ENCODE results near the gene NDUFC1.
A peak's percentile ranks its signal among the peaks of the same experiment; 100 is the strongest.
"Not testable (repeated sequence)": the region's sequence is repeated elsewhere in the genome, so short reads cannot be mapped to it uniquely, and the experiment has no call there.

Gene NDUFC1

DNA sequence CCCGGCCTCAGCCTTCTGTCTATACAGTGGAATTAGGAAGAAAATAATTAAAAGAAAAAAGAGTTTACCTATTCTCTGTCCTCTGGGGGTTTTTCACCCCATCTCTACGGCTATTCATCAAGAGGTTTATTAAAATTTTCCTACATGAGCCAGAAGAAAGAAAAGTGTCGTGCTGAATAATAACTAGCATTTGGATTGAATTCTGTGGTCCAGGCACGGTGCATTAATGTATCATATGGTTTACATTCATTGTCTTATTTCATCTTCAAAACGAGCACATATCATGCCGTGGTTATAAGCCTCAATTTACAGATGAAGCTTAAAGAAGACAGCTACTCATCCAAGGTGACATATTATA is 6.4 kb downstream of the NDUFC1 start:
- peak; percentile 26 for DNase-seq

DNA sequence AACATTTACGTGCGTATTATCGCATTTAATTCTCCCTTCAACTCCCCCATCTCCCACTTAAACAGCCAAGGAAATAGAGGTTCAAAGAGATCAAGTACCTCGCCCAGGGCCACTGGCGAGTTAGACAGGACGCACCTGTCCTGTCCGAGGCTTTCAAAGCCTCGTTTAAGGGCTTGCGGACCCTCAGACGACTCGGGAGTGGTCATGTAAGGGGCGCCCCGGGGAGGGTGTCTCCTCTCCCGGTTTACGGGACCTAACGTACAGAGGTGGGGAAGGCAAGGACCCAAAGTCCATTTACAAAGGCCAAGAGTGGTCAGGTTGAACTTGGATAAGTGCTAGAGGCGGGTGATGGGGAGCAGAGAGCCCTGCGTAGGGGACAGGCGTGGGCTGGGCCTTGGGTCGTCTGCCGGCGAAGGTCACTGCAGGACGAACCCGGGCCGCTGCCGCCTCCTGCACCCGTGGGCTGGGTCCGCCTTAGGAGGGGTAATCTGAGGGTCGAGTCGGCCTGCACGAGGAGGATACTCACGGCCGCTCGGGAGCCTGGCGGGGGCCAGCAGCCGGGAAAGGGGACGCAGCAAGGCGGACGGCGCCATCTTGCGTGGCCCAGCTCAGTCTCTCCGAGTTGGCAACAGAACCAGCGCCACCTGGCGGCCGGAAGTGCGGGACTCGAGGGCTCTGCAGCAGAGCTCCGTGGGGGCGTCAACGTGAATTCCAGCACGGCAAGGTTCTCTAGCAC is 6.9 kb downstream of the NDUFC1 start:
- DNase-seq = peak; percentile 92

DNA sequence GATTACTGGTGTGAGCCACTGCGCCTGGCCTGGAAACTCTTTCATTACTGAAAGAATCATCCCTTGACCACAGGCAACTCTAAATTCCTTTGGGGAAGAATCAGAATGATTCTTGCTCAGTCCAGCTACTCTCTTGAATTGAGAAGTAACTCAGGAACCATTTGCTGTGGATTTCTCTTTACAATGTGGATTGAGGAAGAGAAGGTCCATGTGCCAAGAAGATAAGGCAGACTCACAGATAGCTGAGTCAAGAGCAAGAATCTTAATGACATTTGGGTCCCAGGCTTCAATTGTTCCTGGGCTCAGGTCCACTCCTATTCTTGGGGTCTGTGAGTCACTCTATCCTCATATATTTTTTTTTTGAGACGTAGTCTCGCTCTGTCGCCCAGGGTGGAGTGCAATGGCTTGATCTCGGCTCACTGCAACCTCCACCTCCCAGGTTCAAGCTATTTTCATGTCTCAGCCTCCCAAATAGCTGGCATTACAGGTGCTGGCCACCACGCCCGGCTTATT is 16.0 kb downstream of the NDUFC1 start:
- DNase-seq = no peak

DNA sequence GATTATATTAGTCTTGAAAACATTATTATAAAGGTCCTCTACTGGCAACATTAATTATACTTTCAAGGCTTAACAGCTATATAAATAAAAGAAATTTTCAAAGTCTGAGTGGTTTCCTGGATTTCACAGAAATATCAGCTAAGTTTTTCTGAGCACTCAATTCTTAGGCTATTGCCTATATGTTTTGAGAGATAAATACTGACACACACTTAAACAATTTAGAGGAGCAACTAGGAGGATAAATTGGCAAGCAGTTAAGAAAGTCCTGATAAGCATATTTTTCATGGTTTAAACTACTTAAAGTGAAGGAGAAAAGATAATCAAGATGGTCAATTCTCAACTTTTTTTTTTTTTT is 19.6 kb downstream of the NDUFC1 start:
- DNase-seq = no peak

DNA sequence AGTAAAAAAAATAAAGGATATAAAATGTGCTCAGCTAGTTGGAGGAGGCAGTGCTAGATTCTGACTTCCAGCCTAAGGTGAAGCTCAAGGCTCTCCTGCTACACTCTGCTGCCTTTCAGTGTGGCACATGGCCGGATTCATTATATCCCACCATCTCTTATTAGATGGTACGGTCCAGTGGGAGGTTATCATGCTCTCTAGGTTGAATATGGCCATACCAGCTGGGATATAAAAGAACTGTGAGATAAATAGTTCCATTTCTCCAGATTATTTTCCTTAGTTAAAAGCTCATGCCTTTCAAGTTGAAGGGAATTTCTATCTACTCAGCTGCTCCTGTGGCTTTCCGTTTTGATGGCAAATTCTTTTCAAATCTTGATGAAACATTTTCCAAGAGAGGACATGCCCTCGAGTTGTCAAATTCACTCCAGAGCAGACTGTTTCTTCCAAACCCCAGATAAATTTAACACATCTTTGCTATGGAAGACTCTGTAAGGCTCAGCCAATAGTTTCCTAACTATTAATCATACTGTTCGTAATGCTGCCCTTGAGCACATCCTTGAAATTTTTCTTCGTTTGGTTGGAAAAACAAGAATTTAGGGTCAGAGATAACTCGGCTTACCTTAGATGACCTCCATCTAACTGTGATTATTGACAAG is 20.1 kb downstream of the NDUFC1 start:
- DNase-seq = no peak

DNA sequence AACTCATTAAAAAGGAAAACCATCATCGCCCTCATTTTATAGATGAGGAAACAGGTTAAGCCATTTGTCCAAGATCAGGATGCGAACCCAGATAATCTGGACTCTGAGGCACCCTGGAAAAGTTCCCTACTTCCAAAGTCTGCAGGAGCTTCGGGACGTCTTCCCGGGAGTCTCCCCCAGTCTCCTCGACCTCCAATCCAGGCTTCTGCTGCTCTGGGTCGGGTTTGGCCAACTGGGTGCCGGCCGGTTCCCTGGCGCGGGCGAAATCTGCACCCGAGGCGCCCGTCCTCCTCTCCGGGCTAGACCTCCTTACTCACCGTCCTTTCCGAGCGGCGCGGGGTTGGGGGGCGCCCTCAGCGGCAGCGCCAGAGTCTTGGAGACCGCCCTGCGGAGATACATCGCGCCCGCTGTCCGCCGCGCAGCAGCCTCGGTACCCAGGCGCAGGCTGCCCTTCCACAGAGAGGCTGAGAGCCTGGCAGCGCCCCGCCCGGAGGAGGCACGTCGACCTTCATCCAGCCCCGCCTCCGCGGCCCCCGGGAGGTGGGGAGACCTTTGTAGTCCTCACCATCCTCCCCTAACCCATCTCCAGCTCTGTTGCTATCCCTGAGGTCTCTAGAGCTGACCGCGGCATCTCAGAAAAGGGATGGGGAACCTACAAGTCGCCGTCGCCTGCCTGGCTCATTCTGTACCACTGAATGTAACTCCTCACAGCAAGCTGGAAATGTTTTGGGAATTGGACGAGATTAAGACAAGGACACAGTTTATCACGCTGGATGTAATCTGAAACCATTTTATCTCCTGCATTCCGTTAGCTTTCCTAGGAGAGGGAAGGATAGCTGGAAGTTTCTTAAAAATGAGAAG is 22.3 kb downstream of the NDUFC1 start, which contains the start of gene MGARP:
Gene MGARP (minus strand): TSS at position 466 of the 861 bp plus-strand sequence. CDS start 67 bp downstream, at position 399.
- DNase-seq = peak; percentile 46

DNA sequence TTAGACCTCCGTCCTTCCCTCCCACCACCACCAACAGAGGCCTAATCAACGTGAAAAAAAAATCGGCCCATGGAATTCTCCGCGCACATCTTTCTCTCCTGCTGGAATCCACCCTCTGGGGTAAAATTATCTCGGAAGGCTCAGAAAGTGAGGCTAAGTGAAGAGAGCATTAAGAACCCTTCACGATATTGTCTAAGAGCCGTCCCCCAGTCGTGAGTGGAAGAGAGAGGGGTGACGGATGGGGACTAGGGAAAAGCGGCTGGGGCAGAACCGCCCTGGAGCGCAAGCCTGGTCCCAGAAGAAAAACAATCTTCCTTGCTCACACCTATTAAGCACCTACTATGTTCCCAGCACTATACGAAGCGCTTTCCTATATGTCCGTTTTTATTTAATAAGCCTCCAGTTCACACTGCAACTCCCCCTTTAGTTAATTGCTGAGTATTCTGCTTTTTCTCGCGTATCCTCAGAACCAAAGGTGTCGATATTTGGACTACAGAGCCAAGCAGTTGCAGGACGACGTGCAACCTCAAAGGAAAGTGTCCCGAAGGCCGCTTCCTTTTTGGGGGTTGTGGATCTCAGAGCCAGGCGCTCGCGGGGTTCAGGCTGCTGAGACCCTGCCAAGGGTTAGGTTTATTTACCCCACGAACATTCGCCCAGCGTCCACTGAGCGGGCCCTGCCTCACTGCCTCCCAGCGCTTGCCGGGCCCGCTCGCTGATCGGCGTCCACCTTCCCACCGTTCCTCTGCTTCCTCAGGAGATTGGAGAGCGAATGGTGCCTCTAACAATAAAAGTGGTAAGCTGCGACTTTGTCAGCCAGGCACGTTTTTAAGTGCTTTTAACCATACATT is 23.1 kb downstream of the NDUFC1 start:
- peak; percentile 7 for DNase-seq

DNA sequence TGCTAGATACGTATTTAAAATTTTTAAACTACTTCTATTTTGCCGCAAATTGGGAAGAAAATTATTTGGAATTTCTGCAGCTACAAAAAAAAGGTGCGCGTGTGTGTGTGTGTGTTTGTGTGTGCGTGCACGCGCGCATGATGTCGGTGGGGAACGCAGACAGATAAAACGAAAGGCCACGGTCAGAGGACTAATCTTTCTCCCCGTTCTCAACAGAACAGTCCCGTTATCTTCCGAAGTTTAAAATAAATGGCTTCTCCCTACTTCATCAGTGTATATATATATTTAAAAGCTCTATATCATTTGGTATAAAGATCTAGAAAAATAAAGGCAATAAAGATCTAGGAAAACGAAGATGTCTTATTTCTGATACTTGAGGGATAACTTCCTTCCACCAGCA is 23.8 kb downstream of the NDUFC1 start:
- no peak for DNase-seq

DNA sequence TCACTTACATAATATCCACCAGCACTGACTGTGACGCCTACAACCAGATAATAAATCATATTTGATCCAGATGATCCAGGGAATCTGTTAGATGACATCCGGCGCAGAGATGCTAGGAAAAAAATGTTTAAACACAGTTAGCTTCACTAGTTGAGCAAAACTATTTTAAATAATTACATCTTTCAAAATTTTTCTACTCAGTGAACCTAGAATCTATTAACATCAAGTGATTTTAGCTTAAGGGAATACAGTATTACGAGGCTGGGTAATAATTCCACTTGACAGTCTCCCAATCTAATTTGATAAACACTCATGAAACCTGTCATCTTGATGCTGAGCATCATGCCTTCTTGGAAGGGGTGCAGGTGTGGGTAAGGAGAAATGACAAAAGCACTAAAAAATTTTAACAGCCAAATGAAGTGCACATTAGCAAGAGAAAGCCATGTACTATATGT is 27.0 kb downstream of the NDUFC1 start:
- no peak for DNase-seq

DNA sequence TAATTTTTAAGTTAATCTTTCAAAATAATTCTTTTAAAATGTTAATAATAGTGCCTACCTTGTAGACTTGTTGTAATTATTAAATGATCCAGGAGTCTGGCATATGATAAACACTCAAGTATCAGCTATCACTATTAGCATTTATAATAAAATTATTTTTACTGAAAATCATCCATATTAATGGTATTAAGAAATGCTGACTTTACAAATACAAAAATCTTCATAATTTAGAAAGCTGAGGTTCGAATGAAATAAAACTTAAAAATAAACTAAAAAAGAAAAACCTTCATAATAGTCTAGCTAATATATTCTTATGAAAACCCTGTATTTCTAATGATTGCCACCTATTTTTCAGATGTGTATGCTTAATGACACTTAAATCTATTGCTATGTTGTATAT is 27.5 kb downstream of the NDUFC1 start:
- no peak for DNase-seq

DNA sequence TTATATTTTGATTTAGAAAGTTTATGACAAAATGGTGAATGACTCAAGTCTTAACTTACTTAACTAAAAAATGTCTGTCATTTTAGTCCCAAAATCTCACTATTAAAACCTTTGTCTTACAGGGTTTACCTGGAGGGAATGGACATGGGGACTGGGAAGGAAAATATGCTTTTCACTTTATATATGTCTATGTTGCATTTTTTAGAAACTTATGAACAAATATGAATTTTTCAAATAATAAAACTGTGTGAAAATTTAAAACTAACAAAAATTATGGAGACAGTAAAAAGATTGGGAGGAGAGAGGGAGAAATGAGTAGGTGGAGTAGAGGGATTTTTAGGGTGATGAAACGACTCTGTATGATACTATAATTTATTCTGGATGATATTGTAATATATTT is 28.4 kb downstream of the NDUFC1 start:
- DNase-seq = no peak

DNA sequence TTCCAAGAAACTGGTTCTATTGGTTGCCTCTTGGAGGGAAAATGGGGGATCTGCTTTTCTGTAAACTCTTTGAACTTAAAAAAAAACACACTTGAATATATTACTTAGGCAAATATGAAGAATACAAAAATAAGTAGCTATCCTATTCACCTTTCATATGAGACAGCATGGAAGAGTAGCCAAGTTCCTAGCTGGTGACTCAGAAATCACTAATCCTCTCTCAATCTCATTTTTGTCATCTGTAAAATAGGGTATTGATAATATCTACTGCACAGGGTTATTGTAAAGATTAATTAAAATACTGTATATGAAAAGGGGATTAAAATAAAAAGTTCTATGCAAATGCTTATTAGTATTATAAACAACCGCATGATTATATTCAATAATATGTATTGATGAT is 35.0 kb downstream of the NDUFC1 start:
- peak; percentile 26 for DNase-seq

DNA sequence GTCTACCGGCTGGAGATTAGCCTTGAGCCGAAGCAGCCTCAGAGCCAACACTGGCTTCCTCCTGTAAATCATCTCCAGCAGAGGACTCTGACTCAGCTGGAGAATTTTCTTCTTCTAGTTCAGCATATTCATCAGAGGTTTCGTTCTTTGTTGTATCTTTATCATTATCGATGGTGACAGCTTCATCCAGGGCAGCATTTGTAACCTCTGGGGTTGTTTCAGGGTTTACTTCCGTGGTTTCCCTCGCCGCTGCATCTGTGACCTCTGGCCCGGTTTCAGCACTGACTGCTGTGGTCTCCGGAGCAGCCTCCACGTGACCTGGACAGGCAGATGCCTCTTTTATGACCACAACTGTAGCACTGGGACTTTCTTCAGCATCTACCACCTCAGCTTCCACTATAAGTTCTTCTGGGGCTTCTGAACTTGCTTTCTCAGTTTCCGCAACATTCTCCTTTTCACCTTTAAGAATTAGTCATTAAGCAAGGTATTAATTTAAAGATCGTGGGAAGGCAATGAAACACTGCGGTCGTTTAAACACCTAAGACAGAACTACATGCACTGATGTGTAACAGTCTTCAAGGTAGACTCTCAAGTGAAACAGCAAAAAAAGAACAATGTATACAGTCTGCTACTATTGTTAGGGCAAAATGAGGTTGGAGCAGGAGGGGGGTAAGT is 35.6 kb downstream of the NDUFC1 start:
- peak; percentile 78 for DNase-seq

DNA sequence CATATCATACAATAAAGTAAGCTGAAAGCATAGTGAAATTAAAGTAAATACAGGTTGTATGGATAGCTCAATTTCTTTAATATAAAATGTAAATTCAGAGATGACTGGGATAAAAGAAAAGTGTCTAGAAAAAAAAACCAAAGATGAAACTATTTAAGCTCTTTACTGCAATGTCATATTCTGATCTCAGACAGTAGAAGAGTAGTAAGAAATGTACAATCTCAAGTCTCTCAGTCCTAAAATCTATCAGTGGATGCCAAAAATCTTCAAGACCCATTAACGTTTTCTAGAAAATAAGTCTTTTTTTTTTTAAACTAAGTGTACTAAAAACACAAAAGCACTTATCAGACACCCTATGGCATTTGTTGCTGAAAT is 36.1 kb downstream of the NDUFC1 start:
- no peak for DNase-seq

DNA sequence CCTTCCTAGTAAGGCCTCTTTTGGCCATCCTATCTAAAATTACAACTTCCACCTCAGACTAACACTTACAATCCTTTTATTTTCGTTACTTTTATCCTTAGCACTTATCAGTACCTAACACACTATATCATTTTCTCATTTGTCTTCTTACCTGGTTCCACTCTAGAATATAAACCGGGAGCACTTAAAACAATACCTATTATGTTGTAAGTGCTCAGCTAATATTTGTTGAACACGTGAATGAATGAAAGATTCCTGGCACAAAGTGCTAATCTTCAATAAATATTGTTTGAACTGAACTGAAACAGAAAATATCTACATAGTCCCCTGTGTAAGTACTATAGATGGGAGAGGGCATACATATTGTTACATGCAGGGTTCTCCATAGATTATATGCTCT is 36.6 kb downstream of the NDUFC1 start:
- peak; percentile 70 for DNase-seq

DNA sequence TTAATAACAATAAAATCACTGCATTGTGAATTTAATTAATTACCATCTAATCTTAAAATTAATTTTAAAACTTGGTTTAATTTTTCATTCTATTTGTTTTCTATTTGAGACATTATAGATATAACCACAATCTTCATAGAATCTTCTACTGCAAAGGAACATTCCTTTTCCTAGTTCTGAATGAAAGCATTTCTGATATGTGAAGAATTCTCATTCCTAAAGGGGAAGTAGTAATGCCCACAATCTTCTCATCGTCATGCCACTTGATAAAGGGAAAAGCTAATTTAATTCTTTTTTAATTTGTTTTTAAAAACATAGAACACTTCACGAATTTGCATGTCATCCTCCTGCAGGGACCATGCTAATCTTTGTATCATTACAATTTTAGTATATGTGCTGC is 45.9 kb downstream of the NDUFC1 start:
- DNase-seq = no peak

DNA sequence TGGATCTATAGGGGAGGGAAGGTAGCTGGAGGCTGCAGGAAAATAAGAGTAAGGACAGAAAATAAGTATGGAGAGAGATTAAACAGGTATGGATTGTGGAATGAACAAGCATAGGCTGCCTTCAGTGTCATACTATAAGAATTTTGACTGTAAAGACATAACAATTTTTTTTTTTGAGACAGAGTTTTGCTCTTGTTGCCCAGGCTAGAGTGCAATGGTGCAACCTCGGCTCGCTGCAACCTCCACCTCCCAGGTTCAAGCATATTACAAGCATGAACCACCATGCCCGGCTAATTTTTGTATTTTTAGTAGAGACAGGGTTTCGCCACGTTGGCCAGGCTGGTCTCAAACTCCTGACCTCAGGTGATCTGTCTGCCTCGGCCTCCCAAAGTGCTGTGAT is 46.7 kb downstream of the NDUFC1 start:
- not testable (repeated sequence) for DNase-seq

DNA sequence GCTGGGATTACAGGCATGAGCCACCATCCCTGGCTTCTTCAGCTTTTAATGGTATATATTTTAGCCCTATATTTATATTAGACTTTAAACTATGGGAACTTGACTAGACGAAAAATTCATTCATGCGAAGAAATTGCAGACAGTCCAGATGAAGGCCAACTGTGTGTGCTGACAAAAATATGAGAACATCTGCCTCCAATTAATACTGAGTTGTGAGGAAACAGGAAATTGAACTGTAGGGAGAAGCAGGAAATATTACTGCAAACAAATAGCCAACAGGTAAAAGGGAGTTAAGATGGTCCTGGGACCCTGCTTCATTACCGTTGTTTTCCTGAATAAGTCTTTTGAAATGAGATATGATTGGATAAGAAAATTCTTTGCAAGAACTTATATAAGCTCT is 48.6 kb downstream of the NDUFC1 start:
- DNase-seq = no peak

DNA sequence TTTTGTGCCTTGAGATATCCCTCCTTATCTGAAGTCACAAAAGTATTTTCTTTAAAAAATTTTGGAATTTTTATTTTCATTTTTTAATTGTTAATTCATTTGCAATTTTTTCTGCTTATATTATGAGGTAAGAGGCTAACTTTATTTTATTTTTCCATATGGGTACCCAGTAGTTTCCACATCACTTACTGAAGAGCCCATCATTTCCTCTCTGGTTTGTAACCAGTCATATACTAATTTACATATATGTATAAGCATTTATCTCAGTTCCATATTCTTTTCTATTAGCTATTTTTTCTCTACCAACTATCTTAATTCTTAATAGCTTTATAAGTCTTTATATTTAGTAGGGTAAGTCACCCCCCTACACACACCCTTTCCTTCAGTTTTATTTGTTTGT is 49.2 kb downstream of the NDUFC1 start:
- no peak for DNase-seq

DNA sequence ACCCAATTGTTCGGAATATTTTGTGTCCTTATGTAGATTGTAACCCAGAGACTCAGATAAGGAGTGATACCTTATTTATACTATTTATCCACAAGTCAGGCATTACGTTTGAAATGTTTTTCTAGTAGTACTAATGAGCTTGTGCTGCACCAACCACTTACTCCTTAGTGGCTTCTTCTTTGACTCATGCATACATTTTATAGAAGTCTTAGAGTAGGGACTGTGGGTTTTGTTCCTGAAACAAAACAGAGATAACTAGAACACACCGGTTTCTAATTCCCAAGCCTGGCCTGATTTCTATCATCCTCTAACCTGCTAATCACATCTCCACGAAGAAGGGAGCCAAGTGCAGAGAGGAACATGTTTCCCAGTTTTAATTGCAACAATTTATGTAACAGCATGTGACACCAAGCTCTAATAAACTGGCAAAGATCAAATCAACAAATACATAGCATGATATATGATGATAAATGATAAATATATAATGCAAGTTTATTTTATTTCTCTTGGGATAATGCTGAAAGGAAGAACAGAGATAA is 54.5 kb downstream of the NDUFC1 start:
- no peak for DNase-seq

DNA sequence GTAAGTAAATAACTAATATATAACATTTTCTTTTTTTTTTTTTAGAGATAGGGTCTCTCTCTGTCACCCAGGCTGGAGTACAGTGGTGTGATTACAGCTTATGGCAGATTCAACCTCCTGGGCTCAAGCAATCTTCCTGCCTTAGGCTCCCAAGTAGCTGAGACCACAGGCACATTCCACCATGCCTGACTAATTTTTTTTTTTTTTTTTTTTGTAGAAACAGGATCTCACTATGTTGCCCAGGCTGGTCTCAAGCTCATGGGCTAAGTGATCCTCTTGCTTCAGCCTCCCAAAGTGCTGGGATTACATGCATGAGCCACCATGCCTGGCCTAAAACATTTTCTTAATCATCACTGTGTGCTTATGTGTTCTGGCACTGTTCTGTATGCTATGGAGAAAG is 55.0 kb downstream of the NDUFC1 start:
- no peak for DNase-seq

DNA sequence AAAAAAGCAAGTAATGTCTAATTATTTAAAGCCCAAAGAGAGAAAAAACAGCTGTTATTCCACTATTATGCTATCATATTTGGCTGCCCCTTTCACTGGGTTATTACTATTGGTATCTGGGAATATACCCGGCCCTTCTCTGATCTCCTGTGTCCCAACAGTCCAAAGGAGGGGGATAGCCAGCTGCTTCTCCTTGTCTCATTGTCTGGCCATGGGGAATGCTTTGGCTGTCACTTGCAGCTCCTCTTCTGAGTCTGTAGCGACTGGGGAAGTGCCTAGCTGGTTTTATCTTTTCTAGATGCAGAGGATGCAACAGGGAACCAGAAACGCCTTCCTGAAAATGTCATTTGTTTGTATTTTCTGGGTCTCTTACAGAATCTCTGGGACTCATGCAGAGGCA is 56.1 kb downstream of the NDUFC1 start:
- no peak for DNase-seq

All from DMS53 (cell line).